ENCODE measurements around the gene BIN2. TPM values are rescaled to one million over a fixed set of nuclear protein-coding genes. Genes with fewer than 3 reads are reported as not detected.
A peak's percentile ranks its signal among the peaks of the same experiment; 100 is the strongest.
"Not testable (repeated sequence)": the region's sequence is repeated elsewhere in the genome, so short reads cannot be mapped to it uniquely, and the experiment has no call there.

BIN2 gene
- total RNA-seq, 3 donors from 2014 or later, result 14.7 to 20.9 (median 16.4) TPM

DNA sequence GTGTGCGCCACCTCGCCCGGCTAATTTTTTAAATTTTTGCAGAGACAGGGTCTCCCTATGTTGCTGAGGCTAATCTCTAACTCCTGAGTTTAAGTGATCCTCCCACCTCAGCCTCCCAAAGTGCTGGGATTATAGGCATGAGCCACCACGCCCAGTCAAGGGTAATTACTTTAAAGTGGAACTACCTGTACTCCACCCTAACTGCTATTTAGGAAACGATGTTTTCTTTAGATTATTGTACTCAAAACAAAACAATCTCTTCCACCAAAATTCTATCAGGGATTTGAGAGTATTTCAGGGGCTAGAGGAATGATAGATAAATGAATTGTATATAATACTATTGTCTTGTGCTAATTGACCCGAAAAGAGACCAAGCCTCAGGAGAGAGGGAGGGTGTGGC, 9.6 kb upstream of the BIN2 start:
- H3K4me3 Mint-ChIP-seq, result no peak overlapping the region
- DNase-seq, result no peak
- H3K27me3 Mint-ChIP-seq (ENCODE audit: low read depth), result no peaks in the 10 kb centered on the region
- ATAC-seq, result no peak
- H3K4me1 Mint-ChIP-seq (ENCODE audit: low read depth), result peaks cover 23% of the 10 kb centered on the region
- H3K36me3 Mint-ChIP-seq (ENCODE audit: insufficient read depth), result no peaks in the 10 kb centered on the region
- H3K9me3 Mint-ChIP-seq, result no peaks in the 10 kb centered on the region

DNA sequence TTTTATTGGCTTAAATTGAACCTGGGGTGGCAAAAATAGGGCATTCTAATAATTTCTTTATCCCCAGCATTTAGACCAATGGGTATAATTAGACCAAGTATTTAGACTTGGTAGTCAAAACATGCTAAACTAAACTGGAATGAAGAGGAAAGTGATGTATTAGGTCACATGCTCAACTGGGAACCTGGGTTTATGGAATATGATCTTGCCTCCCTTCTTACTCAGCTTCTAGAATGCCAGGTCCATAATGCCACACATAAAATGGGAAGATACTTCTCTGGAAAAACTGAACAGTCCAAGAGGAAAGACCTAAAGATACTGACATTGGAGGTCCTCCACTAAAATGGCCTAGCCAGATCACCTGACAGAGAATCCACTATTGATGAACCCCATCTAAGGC, 6.2 kb upstream of the BIN2 start:
- Mint-ChIP-seq H3K36me3 (ENCODE audit: insufficient read depth) (no peaks in the 10 kb centered on the region), H3K4me1 (ENCODE audit: low read depth) (peaks cover 50% of the 10 kb centered on the region), H3K4me3 (peak overlapping the region; percentile 32), H3K9me3 (no peaks in the 10 kb centered on the region), H3K27me3 (ENCODE audit: low read depth) (no peaks in the 10 kb centered on the region)
- no peak for DNase-seq
- ATAC-seq, result no peak

DNA sequence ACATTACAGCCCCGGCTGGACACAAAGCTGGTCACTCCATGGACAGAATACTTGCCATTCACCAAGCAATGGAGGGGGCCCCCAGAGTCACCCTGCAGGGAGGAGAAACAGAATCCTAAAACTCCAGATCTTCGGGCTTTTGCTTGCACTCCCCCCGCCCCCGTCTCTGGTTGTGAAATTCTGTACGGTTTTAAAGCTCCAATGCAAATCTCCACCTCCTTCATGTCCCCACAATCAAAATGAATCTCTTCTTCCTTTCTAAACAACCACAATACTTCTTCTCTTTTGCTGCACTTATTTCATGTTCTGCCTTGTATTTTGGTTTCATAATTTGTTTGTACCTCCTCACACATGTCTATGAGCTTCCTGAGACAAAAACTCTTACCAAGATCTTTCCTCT, 5.8 kb upstream of the BIN2 start:
- no peaks in the 10 kb centered on the region for H3K36me3 Mint-ChIP-seq (ENCODE audit: insufficient read depth)
- peaks cover 54% of the 10 kb centered on the region for H3K4me1 Mint-ChIP-seq (ENCODE audit: low read depth)
- H3K4me3 Mint-ChIP-seq, result peak overlapping the region; percentile 32
- no peaks in the 10 kb centered on the region for H3K9me3 Mint-ChIP-seq
- ATAC-seq (peak; percentile 30 to 36), DNase-seq (no peak)
- no peaks in the 10 kb centered on the region for H3K27me3 Mint-ChIP-seq (ENCODE audit: low read depth)

DNA sequence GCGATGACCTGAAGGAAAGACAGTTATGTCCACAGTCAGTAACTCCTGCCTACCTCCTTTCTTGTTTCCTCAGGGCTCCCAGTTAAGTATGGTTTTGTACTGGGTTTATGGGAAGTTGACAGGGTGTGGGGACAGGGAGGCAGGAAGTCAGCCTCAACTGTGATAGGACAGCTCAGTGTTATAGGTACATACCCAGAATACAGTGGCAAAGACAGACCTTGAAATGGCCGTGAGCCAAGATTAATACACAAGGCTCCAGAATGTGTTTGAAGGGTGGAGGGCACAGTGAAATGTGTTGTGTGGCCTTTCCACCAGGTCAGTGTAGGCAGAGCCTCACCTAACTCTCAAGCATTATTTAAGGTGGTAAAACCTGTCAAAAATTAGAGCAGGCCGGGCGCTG, 4.6 kb upstream of the BIN2 start:
- Mint-ChIP-seq H3K27me3 (ENCODE audit: low read depth) (no peaks in the 10 kb centered on the region), H3K36me3 (ENCODE audit: insufficient read depth) (no peaks in the 10 kb centered on the region), H3K9me3 (no peaks in the 10 kb centered on the region), H3K4me1 (ENCODE audit: low read depth) (peaks cover 59% of the 10 kb centered on the region), H3K4me3 (no peak overlapping the region)
- DNase-seq (no peak), ATAC-seq (no peak)

DNA sequence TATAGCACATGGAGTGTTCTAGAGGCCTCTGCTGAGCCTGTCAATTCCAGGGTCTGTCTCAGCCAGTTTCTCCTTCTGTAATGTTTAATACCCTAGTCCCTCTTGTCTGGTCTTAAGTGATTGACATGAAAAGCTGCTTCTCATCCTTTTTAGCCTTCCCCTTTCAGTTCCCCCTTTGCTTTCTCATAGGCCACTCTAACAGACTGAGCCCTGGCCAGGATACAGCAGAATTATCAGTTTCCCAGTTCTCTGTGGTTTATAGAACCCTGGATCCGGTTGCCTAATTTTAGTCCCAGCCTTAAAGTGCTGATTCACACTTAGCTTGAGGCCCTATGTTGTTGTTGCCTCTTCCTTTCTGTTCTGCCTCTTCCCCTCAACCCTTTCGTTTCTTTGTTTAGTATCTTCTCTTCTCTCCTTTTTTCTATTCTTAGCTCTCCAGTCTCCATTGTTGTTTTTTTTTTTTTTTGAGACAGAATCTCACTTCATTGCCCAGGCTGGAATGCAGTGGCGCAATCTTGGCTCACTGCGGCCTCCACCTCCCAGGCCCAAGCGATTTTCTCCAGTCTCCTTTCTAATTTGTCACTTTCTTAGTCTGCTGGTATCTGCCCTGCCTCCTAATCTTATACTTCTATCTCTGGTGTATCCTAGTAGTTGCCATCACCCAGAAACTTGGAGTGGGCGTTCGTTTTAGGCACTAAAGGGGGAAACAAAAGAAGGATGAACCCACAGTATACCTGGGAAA, 2.9 kb upstream of the BIN2 start:
- no peak for DNase-seq
- no peaks in the 10 kb centered on the region for H3K9me3 Mint-ChIP-seq

DNA sequence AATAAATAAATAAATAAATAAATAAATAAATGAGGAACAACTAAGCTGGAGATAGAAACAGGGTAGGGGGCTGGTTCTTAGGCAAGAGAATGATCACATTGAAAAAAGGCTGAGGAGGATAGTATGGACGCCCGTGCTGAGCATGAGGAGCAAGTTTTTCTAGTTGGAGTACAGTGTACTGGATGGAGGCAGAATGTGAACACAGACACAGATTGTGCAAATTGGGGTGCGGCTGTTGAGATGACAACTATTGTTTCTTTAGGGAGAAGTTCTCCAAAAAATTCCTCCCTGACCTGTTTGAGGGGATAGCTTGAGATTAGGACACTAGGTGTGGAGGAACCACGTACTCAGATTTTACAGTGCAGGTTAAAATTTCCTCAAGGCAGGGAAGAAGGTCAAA, 979 bp upstream of the BIN2 start:
- Mint-ChIP-seq H3K9me3 (no peaks in the 10 kb centered on the region), H3K4me3 (peak overlapping the region; percentile 31), H3K4me1 (ENCODE audit: low read depth) (peaks cover 83% of the 10 kb centered on the region), H3K27me3 (ENCODE audit: low read depth) (no peaks in the 10 kb centered on the region), H3K36me3 (ENCODE audit: insufficient read depth) (peaks cover 9% of the 10 kb centered on the region)
- DNase-seq (no peak), ATAC-seq (no peak)

More for the DNA sequence above, 2.9 kb upstream of the BIN2 start:
- no peak for ATAC-seq
- H3K4me3 Mint-ChIP-seq, result peak overlapping the region; percentile 65
- H3K36me3 Mint-ChIP-seq (ENCODE audit: insufficient read depth), result peaks cover 5% of the 10 kb centered on the region
- peaks cover 73% of the 10 kb centered on the region for H3K4me1 Mint-ChIP-seq (ENCODE audit: low read depth)
- no peaks in the 10 kb centered on the region for H3K27me3 Mint-ChIP-seq (ENCODE audit: low read depth)

DNA sequence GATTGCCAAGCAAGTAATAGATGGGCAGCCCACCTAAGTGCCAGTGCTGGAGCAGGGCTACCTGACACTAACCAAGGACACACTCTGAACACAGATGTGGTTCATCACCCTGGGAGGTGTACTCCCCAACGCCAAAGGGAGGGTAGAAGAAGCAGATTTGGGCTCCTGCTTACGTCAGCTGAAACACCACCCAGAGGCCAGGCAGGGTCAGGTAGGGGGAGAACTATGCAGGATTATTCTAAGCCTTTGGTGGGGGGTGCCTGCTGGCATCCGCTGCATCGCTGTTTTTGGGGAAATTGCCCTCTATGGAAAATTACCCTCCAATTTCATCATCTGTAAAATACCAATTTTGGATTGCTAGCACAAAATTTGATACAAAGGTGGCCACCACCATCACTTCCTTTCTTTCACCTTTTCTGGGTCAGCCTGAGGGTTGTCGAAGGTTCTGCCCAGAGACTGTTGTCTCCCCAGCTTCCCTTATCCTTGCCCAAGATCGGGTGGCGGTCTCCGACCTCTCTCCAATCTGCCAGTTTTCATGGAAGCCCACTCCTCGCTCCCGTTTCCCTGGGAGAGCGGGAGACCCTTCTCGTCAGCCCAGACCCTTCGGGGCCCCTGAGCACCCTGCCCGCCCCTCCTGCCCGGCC, 535 bp downstream of the BIN2 start:
- ATAC-seq (peak; percentile 35 to 40), DNase-seq (peak; percentile 33)
- no peaks in the 10 kb centered on the region for H3K27me3 Mint-ChIP-seq (ENCODE audit: low read depth)
- H3K4me3 Mint-ChIP-seq, result peak overlapping the region; percentile 87
- H3K9me3 Mint-ChIP-seq, result no peaks in the 10 kb centered on the region
- peaks cover 11% of the 10 kb centered on the region for H3K36me3 Mint-ChIP-seq (ENCODE audit: insufficient read depth)
- peaks cover 84% of the 10 kb centered on the region for H3K4me1 Mint-ChIP-seq (ENCODE audit: low read depth)

DNA sequence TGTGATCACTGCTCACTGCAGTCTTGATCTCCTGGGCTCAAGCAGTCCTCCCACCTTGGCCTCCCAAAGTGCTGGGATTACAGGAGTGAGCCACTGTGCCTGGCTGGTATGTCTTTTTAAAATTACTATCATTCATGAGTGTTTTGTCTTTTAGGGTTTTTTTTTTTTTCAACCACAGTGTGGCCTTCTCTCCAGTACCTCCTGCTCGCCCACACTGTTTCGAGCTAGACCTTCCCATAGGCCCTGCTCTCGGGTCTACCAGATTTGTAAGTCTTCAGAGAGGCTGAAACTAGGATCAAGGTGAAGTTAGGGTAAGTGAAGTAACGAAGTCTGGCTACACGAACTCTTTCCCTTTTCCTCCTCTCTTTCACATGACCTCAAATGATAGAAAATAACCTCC, 1.5 kb downstream of the BIN2 start:
- Mint-ChIP-seq H3K4me1 (ENCODE audit: low read depth) (peaks cover 82% of the 10 kb centered on the region), H3K9me3 (no peaks in the 10 kb centered on the region), H3K36me3 (ENCODE audit: insufficient read depth) (peaks cover 13% of the 10 kb centered on the region), H3K4me3 (peak overlapping the region; percentile 87), H3K27me3 (ENCODE audit: low read depth) (no peaks in the 10 kb centered on the region)
- ATAC-seq (peak; percentile 28 to 34), DNase-seq (no peak)

DNA sequence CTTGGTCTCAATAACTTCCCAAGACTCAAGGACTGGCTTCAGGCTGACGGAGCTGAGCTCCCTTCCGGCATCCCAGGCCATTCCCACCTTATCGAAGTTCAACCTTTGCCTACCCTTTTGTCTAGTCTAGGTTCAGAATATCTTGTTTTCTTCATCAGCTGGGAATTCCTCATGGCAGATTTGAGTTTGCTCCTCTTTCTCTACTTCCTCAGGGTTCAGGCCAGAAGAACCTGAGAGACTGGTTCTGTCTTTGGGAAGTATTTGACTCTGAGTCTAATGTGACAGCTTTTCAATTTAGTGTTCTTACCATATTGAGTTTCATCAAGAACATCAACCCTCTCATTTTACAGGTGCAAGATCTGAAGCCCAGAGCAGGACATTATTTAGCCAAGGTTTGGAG, 2.1 kb downstream of the BIN2 start:
- peaks cover 13% of the 10 kb centered on the region for H3K36me3 Mint-ChIP-seq (ENCODE audit: insufficient read depth)
- peak overlapping the region; percentile 74 for H3K4me3 Mint-ChIP-seq
- no peaks in the 10 kb centered on the region for H3K9me3 Mint-ChIP-seq
- peaks cover 80% of the 10 kb centered on the region for H3K4me1 Mint-ChIP-seq (ENCODE audit: low read depth)
- no peak for ATAC-seq
- no peak for DNase-seq
- no peaks in the 10 kb centered on the region for H3K27me3 Mint-ChIP-seq (ENCODE audit: low read depth)

DNA sequence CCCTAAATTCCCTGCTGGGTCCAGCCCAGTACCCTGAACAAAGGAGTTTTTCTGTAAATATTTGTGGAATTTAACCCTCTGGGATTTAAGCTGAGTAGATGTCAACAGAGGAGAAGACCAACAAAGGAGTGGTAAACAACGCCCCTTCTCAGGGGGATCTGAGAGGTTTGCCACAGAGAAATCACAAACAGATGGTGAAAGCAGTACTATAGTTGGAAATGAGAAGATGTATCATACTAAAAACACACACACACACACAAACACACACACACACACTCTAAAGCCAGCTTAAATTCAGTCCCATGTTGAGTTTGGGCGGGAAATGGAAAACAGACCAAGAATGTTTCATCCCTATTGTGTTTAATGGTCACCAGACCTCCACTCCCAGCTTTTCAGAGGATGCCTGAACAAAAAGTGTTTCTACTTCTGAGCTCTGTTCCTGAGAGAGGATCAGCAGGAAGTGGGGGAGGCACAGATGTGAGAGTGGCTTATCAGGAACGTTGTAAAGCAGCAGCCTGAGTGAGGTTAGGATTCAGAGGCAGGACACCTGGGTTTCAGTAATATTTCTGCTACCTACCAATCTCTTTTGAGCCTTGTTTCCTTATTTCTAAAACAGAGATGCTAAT, 3.2 kb downstream of the BIN2 start:
- H3K4me3 Mint-ChIP-seq, result peak overlapping the region; percentile 74
- DNase-seq (no peak), ATAC-seq (no peak)
- H3K27me3 Mint-ChIP-seq (ENCODE audit: low read depth), result no peaks in the 10 kb centered on the region
- H3K9me3 Mint-ChIP-seq, result no peaks in the 10 kb centered on the region
- H3K4me1 Mint-ChIP-seq (ENCODE audit: low read depth), result peaks cover 79% of the 10 kb centered on the region
- H3K36me3 Mint-ChIP-seq (ENCODE audit: insufficient read depth), result peaks cover 15% of the 10 kb centered on the region

DNA sequence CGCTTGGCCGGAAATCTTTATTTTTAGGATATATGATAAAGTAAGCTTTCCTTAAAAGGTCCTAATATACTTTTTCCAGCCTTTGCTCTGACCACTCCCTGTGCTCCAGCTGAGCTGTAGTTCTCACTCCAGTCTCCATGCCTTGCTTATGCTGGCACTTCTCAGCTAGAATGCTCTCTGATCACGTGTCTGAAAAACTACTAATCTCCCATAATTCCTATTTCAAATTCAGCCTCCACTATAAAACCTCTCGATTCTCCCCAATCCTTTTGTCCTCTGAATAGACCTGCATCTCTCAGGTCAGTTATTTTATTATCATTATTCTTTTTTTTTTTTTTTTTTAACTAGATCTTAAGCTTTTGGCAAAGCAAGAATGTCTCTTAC, 3.7 kb downstream of the BIN2 start:
- Mint-ChIP-seq H3K4me3 (peak overlapping the region; percentile 74), H3K4me1 (ENCODE audit: low read depth) (peaks cover 81% of the 10 kb centered on the region), H3K36me3 (ENCODE audit: insufficient read depth) (peaks cover 15% of the 10 kb centered on the region), H3K27me3 (ENCODE audit: low read depth) (no peaks in the 10 kb centered on the region), H3K9me3 (no peaks in the 10 kb centered on the region)
- ATAC-seq (no peak), DNase-seq (no peak)

DNA sequence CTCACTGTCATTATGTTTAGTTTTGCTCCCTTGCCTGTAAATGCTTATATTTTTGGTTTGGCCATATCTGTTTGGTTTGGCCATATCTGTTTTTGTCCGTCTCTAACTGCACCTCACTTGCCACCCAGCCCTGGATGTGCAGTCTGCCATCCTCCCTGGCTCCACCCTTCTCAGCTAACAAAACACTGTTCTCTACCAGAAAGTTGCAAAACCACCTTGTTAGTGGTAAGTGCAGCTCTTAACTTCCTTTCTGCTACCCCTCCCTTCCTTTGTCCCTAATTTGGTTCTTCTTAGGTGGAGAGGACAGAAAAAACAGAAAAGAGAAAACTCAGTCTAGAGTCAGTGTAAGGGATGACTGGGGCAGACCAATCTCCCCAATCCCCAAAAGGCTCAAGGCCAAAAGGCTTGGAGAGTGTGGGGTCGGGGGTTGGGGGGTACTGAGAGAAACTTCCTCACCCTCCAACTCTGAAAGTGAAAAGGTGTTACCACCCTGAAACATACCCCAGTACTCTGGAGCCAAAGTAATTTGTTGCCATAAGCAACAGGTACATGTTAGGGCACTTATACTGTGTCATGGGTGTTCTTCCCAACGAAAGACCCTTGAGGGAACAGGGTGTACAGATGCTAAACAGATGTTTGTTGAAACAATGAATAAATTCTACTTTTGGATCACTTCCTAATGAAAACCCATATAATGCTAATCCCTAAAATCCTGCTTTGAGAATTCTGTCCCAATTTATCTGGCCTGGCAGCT, 5.0 kb downstream of the BIN2 start:
- Mint-ChIP-seq H3K4me1 (ENCODE audit: low read depth) (peaks cover 74% of the 10 kb centered on the region), H3K36me3 (ENCODE audit: insufficient read depth) (peaks cover 15% of the 10 kb centered on the region), H3K4me3 (peak overlapping the region; percentile 62), H3K27me3 (ENCODE audit: low read depth) (no peaks in the 10 kb centered on the region), H3K9me3 (no peaks in the 10 kb centered on the region)
- ATAC-seq (peak; percentile 19 to 34), DNase-seq (no peak)

DNA sequence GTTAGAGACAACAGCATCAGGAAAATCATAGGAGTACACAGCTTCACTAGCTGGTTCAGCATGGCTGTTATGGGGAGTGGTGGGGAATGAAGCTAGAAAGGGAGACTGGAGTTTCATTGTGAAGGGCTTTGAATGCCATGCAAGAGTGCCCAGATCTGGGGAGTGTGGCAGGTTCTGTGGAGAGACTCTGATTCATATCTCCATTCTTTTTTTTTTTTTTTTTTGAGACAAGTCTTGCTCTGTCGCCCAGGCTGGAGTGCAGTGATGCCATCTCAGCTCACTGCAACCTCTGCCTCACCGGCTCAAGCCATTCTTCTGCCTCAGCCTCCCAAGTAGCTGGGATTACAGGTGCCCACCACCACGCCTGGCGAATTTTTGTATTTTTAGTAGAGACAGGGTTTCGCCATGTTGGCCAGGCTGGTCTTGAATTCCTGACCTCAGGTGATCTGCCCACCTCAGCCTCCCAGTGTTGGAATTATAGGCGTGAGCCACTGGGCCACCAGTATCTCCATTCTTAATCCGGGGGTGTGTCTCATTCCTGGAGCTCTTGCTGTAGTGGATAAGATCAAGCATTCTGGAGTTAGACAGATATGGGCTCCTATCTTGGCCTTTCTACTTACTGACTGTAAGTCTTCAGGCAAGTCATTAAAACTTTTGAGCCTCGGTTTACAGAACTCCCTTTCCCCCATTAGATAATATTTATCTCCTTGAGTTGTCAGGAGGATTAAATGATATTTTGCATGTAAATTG, 5.7 kb downstream of the BIN2 start:
- not testable (repeated sequence) for DNase-seq; H3K27me3 Mint-ChIP-seq (ENCODE audit: low read depth); H3K4me3 Mint-ChIP-seq; H3K9me3 Mint-ChIP-seq
- peak in 1 of 2 donors; percentile 24 for ATAC-seq
- Mint-ChIP-seq H3K36me3 (ENCODE audit: insufficient read depth) (peaks cover 15% of the 10 kb centered on the region), H3K4me1 (ENCODE audit: low read depth) (peaks cover 74% of the 10 kb centered on the region)

DNA sequence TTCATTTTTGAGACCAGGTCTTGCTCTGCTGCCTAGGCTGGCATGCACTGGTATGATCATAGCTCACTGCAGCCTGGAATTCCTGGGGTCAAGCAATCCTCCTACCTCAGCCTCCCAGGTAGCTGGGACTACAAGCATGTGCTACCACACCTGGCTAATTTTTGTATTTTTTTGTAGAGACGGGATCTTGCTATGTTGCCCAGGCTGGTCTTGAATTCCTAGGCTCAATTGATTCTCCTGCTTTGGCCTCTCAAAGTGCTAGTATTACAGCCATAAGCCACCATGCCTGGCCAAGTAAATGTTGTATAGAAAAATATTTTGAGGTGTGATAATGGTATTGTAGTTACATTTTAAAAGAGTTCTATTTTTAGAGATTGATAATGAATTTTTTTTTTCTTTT, 12.6 kb downstream of the BIN2 start:
- ATAC-seq, result no peak
- Mint-ChIP-seq H3K4me1 (ENCODE audit: low read depth) (peaks cover 66% of the 10 kb centered on the region), H3K27me3 (ENCODE audit: low read depth) (no peaks in the 10 kb centered on the region), H3K9me3 (no peaks in the 10 kb centered on the region), H3K36me3 (ENCODE audit: insufficient read depth) (peaks cover 20% of the 10 kb centered on the region), H3K4me3 (no peak overlapping the region)
- no peak for DNase-seq
